Measurements from ENCODE around the gene MCL1. TPM values are rescaled to one million over a fixed set of nuclear protein-coding genes. Genes with fewer than 3 reads are reported as not detected.
A peak's percentile ranks its signal among the peaks of the same experiment; 100 is the strongest.

Gene MCL1
- total and polyA plus RNA-seq, 10 of the 15 experiments (the other 5 are each of a cell fraction or from before 2014, with no cell fraction given): 18.1 to 148 (median 86.4) TPM

DNA sequence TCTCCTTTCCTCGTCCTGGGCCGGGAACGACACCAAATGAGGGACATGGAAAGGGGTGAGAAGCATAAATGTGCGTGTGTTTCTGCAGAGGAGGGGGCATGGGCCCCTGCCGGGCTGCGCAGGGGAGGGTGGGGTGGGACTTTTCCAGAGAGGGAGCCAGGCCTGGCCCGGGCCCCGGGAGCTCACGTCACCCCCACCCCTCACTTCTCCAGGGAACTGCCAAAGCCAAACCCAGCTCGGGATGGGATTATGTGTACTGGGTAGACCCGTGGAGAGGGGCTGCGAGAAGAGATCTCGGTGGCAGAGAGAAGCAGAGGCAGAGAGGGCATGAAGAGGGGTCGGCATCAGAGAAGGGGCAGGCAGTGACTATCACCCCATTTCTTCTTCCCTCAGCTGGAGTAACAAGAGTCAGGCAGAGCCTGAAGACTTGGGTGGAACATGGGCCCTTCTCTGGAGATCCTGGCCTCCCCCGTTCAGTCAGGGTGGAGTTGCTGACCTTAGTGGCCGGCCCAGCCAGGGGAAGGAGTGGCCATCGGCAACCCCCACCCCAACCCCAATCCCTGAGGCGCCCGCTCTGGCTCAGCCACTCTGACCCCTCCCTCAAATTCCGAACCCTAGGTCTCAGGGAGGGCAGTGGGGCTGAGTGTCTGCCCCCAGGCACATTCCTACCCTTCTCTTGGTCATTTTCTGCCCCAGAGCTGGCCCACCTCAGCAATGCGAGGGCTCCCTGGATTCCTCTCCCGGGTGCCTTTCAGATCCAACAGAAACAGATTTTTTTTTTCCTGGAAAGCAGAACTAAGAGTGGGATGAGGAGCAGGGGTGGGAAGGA lies 29.0 kb downstream of the MCL1 start (continued):
- TF ChIP-seq, protein P1, sequence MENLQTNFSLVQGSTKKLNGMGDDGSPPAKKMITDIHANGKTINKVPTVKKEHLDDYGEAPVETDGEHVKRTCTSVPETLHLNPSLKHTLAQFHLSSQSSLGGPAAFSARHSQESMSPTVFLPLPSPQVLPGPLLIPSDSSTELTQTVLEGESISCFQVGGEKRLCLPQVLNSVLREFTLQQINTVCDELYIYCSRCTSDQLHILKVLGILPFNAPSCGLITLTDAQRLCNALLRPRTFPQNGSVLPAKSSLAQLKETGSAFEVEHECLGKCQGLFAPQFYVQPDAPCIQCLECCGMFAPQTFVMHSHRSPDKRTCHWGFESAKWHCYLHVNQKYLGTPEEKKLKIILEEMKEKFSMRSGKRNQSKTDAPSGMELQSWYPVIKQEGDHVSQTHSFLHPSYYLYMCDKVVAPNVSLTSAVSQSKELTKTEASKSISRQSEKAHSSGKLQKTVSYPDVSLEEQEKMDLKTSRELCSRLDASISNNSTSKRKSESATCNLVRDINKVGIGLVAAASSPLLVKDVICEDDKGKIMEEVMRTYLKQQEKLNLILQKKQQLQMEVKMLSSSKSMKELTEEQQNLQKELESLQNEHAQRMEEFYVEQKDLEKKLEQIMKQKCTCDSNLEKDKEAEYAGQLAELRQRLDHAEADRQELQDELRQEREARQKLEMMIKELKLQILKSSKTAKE (IDR thresholded peaks at IDR 0.05; ENCODE audit: low read depth, poor library complexity, severe bottlenecking): no peak
- TF ChIP-seq RELA (IDR thresholded peaks at IDR 0.05; ENCODE audit: borderline replicate concordance, partially characterized antibody): no peak
- TF ChIP-seq, protein P2, sequence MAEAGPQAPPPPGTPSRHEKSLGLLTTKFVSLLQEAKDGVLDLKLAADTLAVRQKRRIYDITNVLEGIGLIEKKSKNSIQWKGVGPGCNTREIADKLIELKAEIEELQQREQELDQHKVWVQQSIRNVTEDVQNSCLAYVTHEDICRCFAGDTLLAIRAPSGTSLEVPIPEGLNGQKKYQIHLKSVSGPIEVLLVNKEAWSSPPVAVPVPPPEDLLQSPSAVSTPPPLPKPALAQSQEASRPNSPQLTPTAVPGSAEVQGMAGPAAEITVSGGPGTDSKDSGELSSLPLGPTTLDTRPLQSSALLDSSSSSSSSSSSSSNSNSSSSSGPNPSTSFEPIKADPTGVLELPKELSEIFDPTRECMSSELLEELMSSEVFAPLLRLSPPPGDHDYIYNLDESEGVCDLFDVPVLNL (IDR thresholded peaks at IDR 0.05; ENCODE audit: low read depth, low read length): no peak
- no peak for TF ChIP-seq ASH2L (IDR thresholded peaks at IDR 0.05; ENCODE audit: borderline replicate concordance, low read depth)

DNA sequence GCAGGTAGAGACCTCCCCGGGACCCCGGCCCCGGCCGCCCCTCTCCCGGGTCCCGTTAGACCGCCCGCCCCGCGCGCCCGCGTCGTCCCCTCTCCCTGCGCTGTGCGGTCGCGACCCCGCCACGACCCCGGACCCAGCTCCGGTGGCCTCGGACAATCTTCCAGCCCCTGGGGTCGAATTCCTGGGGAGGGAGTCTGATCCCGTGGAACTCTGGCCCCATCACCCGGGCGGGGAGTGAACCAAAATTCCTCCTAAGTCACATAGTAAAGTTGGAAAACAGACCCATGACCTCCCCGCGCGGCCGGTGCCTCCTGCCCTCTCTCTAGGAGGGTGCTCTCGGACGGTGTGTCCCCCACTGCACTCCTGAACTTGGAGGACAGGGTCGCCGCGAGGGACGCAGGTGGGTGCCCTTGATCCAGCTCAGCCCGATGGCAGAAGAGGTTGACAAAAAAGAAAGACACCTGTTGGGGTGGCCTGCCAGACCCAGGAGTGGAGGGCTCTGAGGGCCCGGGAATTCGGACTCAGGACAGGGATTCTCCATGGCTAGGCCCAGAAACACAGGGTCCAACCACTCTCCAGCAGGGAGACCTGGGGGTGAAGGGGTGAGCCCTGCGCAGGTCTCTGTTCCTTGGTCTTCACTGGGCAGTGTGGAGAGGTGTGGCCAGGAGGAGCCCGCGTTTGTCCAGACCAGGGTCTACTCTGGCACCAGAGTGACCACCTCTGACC lies 29.8 kb downstream of the MCL1 start:
- Histone ChIP-seq H3K9ac (ENCODE audit: control insufficient read depth, insufficient read depth, low read length) (no peak overlapping the region), H3K27ac (ENCODE audit: control insufficient read depth, insufficient read depth) (no peak overlapping the region), H3K36me3 (ENCODE audit: control insufficient read depth in 2 of 2, insufficient read depth in 2 of 2, low read length in 1 of 2) (no peaks in the 10 kb centered on the region), H2AFZ (ENCODE audit: control insufficient read depth, low read depth, low read length) (no peak overlapping the region), H3K4me3 (no peak overlapping the region), H3K27me3 (replicated peaks in 1 of 2; ENCODE audit: control insufficient read depth in 2 of 2, insufficient read depth in 2 of 2, low read length in 1 of 2) (no peaks in the 10 kb centered on the region; a peak in 1 of 4 replicates), H3K9me3 (replicated peaks; ENCODE audit: control insufficient read depth, insufficient read depth, low read length) (no peaks in the 10 kb centered on the region), H3K79me2 (ENCODE audit: control insufficient read depth, insufficient read depth, low read length) (no peaks in the 10 kb centered on the region), H4K20me1 (ENCODE audit: control insufficient read depth, insufficient read depth) (no peaks in the 10 kb centered on the region), H3K4me2 (ENCODE audit: control insufficient read depth, insufficient read depth) (0 out of 2 replicates have a peak overlapping the region, but pooled peaks have one; percentile 50), H3K4me1 (ENCODE audit: control insufficient read depth, insufficient read depth, low read length) (peaks cover 3% of the 10 kb centered on the region; the same call in 1 of the 2 replicates)
- intact Hi-C loops (cut with micrococcal nuclease; ENCODE audit: unreplicated experiment) (no loop called here), in situ Hi-C loops (cut with MboI) (no loop called here)
- ChIA-PET SMC1A (ENCODE audit: uncharacterized antibody, unreplicated experiment) (no interaction called here), CTCF (interaction anchor here (2.4 to 2.9 kb wide), 2 partner anchors 11 to 18 kb away, joined by 8 to 14 read pairs; no protein-coding TSS in a partner anchor), POLR2A (interaction anchor here (0.5 to 0.9 kb wide), 2 partner anchors 71 to 98 kb away, joined by 3 read pairs; no protein-coding TSS in a partner anchor), RAD21 (ENCODE audit: unreplicated experiment) (no interaction called here)
- ATAC-seq (no peak), DNase-seq (ENCODE audit: low read depth, low spot score) (no peak), FAIRE-seq (no peak)
- 84% methylated on average over 19 of the region's 43 CpGs for WGBS (ENCODE audit: insufficient coverage, insufficient replicate concordance, low lambda C conversion rate, missing lambda C conversion rate)
- BruUV-seq (replicated peaks): no TSS peak
- TF ChIP-seq, protein P3, sequence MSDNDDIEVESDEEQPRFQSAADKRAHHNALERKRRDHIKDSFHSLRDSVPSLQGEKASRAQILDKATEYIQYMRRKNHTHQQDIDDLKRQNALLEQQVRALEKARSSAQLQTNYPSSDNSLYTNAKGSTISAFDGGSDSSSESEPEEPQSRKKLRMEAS (IDR thresholded peaks at IDR 0.05; ENCODE audit: low read depth, low read length): no peak
- no peak for TF ChIP-seq NFYA (IDR thresholded peaks at IDR 0.05; ENCODE audit: borderline replicate concordance, low read depth, low read length)
- TF ChIP-seq RB1 (IDR thresholded peaks at IDR 0.05; ENCODE audit: borderline replicate concordance): no peak
- TF ChIP-seq BRCA1 (IDR thresholded peaks at IDR 0.05; ENCODE audit: low read depth, low read length): no peak
- no peak for TF ChIP-seq RUNX3 (IDR thresholded peaks at IDR 0.05; ENCODE audit: low read length)
- TF ChIP-seq SIX5 (IDR thresholded peaks at IDR 0.05; ENCODE audit: low read depth, low read length, severe bottlenecking): no peak
- no peak for TF ChIP-seq SRF (IDR thresholded peaks at IDR 0.05; ENCODE audit: low read depth in 2 of 2, low read length in 2 of 2)
- TF ChIP-seq, protein P4, sequence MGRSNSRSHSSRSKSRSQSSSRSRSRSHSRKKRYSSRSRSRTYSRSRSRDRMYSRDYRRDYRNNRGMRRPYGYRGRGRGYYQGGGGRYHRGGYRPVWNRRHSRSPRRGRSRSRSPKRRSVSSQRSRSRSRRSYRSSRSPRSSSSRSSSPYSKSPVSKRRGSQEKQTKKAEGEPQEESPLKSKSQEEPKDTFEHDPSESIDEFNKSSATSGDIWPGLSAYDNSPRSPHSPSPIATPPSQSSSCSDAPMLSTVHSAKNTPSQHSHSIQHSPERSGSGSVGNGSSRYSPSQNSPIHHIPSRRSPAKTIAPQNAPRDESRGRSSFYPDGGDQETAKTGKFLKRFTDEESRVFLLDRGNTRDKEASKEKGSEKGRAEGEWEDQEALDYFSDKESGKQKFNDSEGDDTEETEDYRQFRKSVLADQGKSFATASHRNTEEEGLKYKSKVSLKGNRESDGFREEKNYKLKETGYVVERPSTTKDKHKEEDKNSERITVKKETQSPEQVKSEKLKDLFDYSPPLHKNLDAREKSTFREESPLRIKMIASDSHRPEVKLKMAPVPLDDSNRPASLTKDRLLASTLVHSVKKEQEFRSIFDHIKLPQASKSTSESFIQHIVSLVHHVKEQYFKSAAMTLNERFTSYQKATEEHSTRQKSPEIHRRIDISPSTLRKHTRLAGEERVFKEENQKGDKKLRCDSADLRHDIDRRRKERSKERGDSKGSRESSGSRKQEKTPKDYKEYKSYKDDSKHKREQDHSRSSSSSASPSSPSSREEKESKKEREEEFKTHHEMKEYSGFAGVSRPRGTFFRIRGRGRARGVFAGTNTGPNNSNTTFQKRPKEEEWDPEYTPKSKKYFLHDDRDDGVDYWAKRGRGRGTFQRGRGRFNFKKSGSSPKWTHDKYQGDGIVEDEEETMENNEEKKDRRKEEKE (IDR thresholded peaks at IDR 0.05): no peak
- TF ChIP-seq CREB1 (IDR thresholded peaks at IDR 0.05; ENCODE audit: low read depth): no peak
- no peak for TF ChIP-seq ZZZ3 (IDR thresholded peaks at IDR 0.05; ENCODE audit: control insufficient read depth, insufficient read length, low read depth)
